HL-60 (cell line): ENCODE data around the gene ARSG.

Experiments used
- CTCF ChIP-seq: IDR thresholded peaks from one replicate; pipeline ENCODE4 v1.5.1; 2011; ENCODE audit warnings: low read length, control low read depth, inconsistent platforms; ENCODE audit not compliant: insufficient read depth
- GABPA ChIP-seq: IDR thresholded peaks from 2 replicates; pipeline ENCODE4 v1.6.1; 2012; ENCODE audit warnings: low read depth
- POLR2AphosphoS5 ChIP-seq: IDR thresholded peaks from 2 replicates; pipeline ENCODE4 v1.6.1; 2012; ENCODE audit warnings: low read depth
- REST ChIP-seq: IDR thresholded peaks from 2 replicates; pipeline ENCODE4 v1.6.1; 2012; ENCODE audit warnings: low read depth; ENCODE audit not compliant: insufficient replicate concordance
- SPI1 ChIP-seq: IDR thresholded peaks from 2 replicates; pipeline ENCODE4 v1.6.1; 2012; ENCODE audit warnings: low read depth, mild to moderate bottlenecking, borderline replicate concordance

DNA sequence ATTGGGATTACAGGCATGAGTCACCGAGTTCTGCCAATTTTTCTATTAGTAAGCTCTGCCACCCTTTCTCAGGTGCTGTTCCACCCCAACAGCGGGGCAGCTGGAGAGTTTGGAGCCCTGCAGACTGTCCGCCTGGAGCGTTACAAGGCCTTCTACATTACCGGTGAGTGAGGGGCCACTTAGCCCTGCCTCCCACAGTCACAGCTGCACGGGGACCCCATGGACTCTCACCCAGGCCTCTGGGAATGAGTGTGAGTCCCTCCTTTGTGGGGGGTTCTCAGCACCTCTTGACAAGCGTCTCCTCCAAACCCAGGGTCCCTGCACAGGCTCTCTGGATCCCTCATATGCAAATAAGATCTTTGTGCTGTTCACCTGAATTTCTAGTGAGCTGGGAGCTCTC is 110.0 kb downstream of the ARSG start:
- TF ChIP-seq CTCF (no peak), POLR2AphosphoS5 (no peak), REST (no peak), GABPA (no peak), SPI1 (no peak)
